GM12875 (cell line): ENCODE data around the gene BIVM.

Experiments used
- H3K4me3 ChIP-seq: one replicate; pipeline ENCODE4 v1.5.1; 2011; ENCODE audit warnings: low read depth, low read length, control low read depth
- TF ChIP-seq, protein P1 (sequence below): IDR thresholded peaks from 2 replicates; pipeline ENCODE4 v1.5.1; 2011; ENCODE audit warnings: low read depth, mild to moderate bottlenecking, control low read depth, inconsistent platforms, low read length, moderate library complexity, borderline replicate concordance; ENCODE audit not compliant: insufficient read depth

BIVM gene

DNA sequence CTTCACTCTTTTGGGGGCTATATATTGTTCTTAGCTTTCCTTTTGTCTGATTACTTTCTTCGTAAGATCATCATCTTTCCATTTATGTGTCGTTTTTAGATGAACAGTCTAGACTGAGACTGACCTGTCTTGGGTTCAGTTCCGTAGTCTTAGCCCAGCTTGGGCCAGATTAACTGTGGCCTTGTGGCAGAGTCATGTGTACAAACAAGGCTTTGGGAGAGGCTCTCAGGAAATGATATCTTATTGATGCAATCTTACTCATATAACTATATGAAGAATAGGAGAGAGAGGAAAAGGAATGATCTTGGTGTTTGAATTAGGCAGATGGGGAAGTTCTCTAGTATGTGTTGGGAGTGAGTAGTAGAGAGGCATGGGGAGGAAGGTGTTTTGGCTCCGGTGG lies 40.1 kb downstream of the BIVM start:
- TF ChIP-seq, protein P1, sequence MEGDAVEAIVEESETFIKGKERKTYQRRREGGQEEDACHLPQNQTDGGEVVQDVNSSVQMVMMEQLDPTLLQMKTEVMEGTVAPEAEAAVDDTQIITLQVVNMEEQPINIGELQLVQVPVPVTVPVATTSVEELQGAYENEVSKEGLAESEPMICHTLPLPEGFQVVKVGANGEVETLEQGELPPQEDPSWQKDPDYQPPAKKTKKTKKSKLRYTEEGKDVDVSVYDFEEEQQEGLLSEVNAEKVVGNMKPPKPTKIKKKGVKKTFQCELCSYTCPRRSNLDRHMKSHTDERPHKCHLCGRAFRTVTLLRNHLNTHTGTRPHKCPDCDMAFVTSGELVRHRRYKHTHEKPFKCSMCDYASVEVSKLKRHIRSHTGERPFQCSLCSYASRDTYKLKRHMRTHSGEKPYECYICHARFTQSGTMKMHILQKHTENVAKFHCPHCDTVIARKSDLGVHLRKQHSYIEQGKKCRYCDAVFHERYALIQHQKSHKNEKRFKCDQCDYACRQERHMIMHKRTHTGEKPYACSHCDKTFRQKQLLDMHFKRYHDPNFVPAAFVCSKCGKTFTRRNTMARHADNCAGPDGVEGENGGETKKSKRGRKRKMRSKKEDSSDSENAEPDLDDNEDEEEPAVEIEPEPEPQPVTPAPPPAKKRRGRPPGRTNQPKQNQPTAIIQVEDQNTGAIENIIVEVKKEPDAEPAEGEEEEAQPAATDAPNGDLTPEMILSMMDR, result no peak

GRCh38 chr13:102839462-102839861 lies 40.5 kb downstream of the BIVM start:
- H3K4me3 ChIP-seq, result no peak overlapping the region
- TF ChIP-seq, protein P1, result no peak

More for the DNA sequence above, 40.1 kb downstream of the BIVM start:
- H3K4me3 ChIP-seq, result no peak overlapping the region

- H3K4me3 ChIP-seq, result peak overlapping the region; percentile 95
- TF ChIP-seq, protein P1, result no peak
Observed at GRCh38 chr13:102845289-102845629, 46.3 kb downstream of the BIVM start.

GRCh38 chr13:102845630-102846260 lies 46.8 kb downstream of the BIVM start, which contains the start of gene ERCC5:
ERCC5 (plus strand) TSS chr13:102846032; CDS start chr13:102846267, 235 bp downstream.
- TF ChIP-seq, protein P1, result no peak
- H3K4me3 ChIP-seq, result peak within 1 kb of the TSS; percentile 95

GRCh38 chr13:102846261-102847015 lies 47.5 kb downstream of the BIVM start:
- peak overlapping the region; percentile 95 for H3K4me3 ChIP-seq
- TF ChIP-seq, protein P1, result no peak

DNA sequence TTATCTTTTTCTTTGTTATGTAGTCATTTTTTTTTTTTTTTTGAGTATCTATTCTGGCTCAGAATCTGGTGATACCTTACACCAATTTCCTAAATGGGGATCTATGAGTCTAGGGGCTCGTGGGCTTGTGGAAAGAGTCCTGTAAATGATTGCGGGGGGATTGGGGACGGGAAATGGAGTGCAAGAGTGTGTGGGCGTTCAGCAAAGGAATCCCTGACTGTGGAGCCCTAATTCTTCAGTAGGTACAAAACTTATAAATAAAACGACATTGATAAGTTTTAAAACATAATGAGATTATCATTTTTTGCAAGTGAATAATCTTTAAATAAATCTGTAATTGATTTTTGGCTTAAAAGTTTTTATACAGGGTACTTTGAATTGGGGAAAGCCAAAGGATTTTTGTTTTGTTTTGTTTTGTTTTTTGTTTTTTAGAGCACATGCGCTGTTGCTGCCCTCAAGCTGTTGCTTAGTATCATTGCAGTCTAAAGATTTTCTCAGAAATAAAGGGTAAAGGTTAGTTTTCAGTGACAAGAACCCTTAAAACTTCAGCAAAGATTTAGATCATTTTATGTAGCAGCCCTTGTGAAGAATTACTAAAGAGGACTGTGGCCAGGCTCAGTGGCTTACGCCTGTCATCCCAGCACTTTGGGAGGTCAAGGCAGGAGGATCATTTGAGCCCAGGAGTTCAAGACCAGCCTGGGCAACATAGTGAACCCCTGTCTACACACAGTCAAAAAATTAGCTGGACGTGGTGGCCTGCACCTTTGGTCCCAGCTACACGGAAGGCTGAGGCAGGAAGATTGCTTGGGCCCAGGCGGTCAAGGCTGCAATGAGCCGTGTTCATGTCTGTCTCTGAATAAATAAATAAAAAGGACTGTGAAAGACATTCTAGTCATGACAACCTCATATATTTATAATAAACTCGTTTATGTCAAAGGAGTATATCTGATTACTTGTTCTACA lies 48.6 kb downstream of the BIVM start:
- H3K4me3 ChIP-seq, result peak overlapping the region; percentile 95
- TF ChIP-seq, protein P1, result peak; percentile 44; the same call in 1 of the 2 replicates
